DMS153 treated with DMSO at 0.1 percent for 48 hours (cell line): ENCODE results near the gene FFAR1.

ENCODE experiments used
- DNase-seq: peaks from one replicate; lab custom pipeline; 2025; ENCODE audit not compliant: unreplicated experiment; lab: John Stamatoyannopoulos, UW

Gene FFAR1

GRCh38 chr19:35314858-35315470 lies 32.7 kb upstream of the FFAR1 start:
- DNase-seq = no peak

GRCh38 chr19:35315883-35316282 lies 31.8 kb upstream of the FFAR1 start:
- no peak for DNase-seq

GRCh38 chr19:35316560-35316959 lies 31.1 kb upstream of the FFAR1 start:
- no peak for DNase-seq

- DNase-seq = no peak
Measured at GRCh38 chr19:35317464-35318043, 30.1 kb upstream of the FFAR1 start.

- no peak for DNase-seq
Measured at GRCh38 chr19:35318679-35319448, 28.8 kb upstream of the FFAR1 start.

- DNase-seq = no peak
Measured at GRCh38 chr19:35320065-35320713, 27.5 kb upstream of the FFAR1 start.

GRCh38 chr19:35321291-35321690 lies 26.4 kb upstream of the FFAR1 start:
- no peak for DNase-seq

- DNase-seq = no peak
Measured at GRCh38 chr19:35322014-35322413, 25.7 kb upstream of the FFAR1 start.

- DNase-seq = no peak
Measured at GRCh38 chr19:35327642-35328041, 20.1 kb upstream of the FFAR1 start.

GRCh38 chr19:35328851-35329285 lies 18.8 kb upstream of the FFAR1 start, which contains the start of gene CD22:
TSS of gene CD22 (plus strand) at chr19:35329187. CDS start at chr19:35332041, 2,854 bp downstream.
- no peak for DNase-seq

- DNase-seq = no peak
Measured at GRCh38 chr19:35329323-35329722, 18.4 kb upstream of the FFAR1 start.

- DNase-seq = no peak
Measured at GRCh38 chr19:35330475-35330874, 17.2 kb upstream of the FFAR1 start.

GRCh38 chr19:35331551-35332214 lies 16.0 kb upstream of the FFAR1 start:
- no peak for DNase-seq

GRCh38 chr19:35332817-35333216 lies 14.9 kb upstream of the FFAR1 start:
- no peak for DNase-seq

GRCh38 chr19:35334144-35334753 lies 13.5 kb upstream of the FFAR1 start:
- no peak for DNase-seq

GRCh38 chr19:35336166-35336955 lies 11.3 kb upstream of the FFAR1 start:
- DNase-seq = no peak

- no peak for DNase-seq
Measured at GRCh38 chr19:35337097-35337983, 10.4 kb upstream of the FFAR1 start.

GRCh38 chr19:35337984-35338296 lies 9.8 kb upstream of the FFAR1 start:
- DNase-seq = no peak

- DNase-seq = no peak
Measured at GRCh38 chr19:35340431-35340830, 7.3 kb upstream of the FFAR1 start.
